Lung (tissue), 12 donors: ENCODE measurements around the gene SLC26A5. TPM values are rescaled to one million over a fixed set of nuclear protein-coding genes. Genes with fewer than 3 reads are reported as not detected.

Source experiments
- ATAC-seq: fragments of 200-7000 bp; cut with Tn5 transposase; one replicate; pipeline ENCODE4 v1.9.1; 2020; ENCODE audit warnings: moderate number of reproducible peaks; ENCODE audit not compliant: insufficient read depth, low FRiP score
- DNase-seq, 3 donors: peaks; one replicate each; pipeline ENCODE4 v3.0.0-alpha.2; 2013 to 2017
- H3K27ac ChIP-seq, 2 donors: one replicate each; pipeline ENCODE4 v1.5.1; 2013; ENCODE audit warnings: mild to moderate bottlenecking in 2 of 2, moderate library complexity in 2 of 2, control low read depth in 1 of 2, inconsistent platforms in 1 of 2, low read depth in 1 of 2, low read length in 1 of 2
- H3K27me3 ChIP-seq, 3 donors: one replicate each; pipeline ENCODE4 v1.5.1; 2013; ENCODE audit warnings: low read length in 2 of 3; ENCODE audit not compliant: control insufficient read depth in 3 of 3, insufficient read depth in 3 of 3
- H3K36me3 ChIP-seq, 4 donors: one replicate each; pipeline ENCODE4 v1.5.1; 2013; ENCODE audit warnings: low read length in 4 of 4, mild to moderate bottlenecking in 1 of 4, moderate library complexity in 1 of 4; ENCODE audit not compliant: control insufficient read depth in 4 of 4, insufficient read depth in 4 of 4
- H3K4me1 ChIP-seq, 5 donors: one replicate each; pipeline ENCODE4 v1.5.1; 2013; ENCODE audit warnings: low read length in 5 of 5, mild to moderate bottlenecking in 2 of 5, moderate library complexity in 1 of 5; ENCODE audit not compliant: control insufficient read depth in 5 of 5, insufficient read depth in 5 of 5
- H3K4me3 ChIP-seq: one replicate; pipeline ENCODE4 v1.5.1; 2013; ENCODE audit warnings: mild to moderate bottlenecking, control low read depth, moderate library complexity
- H3K9ac ChIP-seq, 2 donors: one replicate each; pipeline ENCODE4 v1.5.1; 2013; ENCODE audit warnings: low read length in 2 of 2, control low read depth in 1 of 2; ENCODE audit not compliant: insufficient read depth in 1 of 2
- H3K9me3 ChIP-seq, 4 donors: one replicate each; pipeline ENCODE4 v1.5.1; 2013; ENCODE audit warnings: low read length in 3 of 4, mild to moderate bottlenecking in 1 of 4, moderate library complexity in 1 of 4; ENCODE audit not compliant: control insufficient read depth in 4 of 4, insufficient read depth in 3 of 4
- WGBS, 2 donors: extraction: QIAGEN DNeasy Blood & Tissue Kit; methylation state at CpG; one replicate each; pipeline ENCODE4 v1.1.7; 2013; 5-methylcytosine and 5-hydroxymethylcytosine counted together
- polyA plus RNA-seq, 2 donors: library from polyadenylated mRNA; stranded (reverse); fragments of 200-250 nt; gene quantifications; one replicate each; pipeline ENCODE4 v1.2.1, GENCODE V29; 2013
- total RNA-seq, 2 donors: library from RNA; depleted of rRNA in 1 of 2; stranded (reverse); fragments of >200 nt in 1 of 2; gene quantifications; one replicate each; pipeline ENCODE4 v1.2.1, GENCODE V29; 2014 to 2021
- TF ChIP-seq, protein P1 (sequence below): IDR thresholded peaks from 2 replicates; pipeline ENCODE4 v1.5.1; 2012; ENCODE audit warnings: mild to moderate bottlenecking; ENCODE audit errors: control extremely low read depth, extremely low read depth
- donor health status: control.
- donor health status: control.
- donor health status: Bipolar disorder and iron deficiency.
- donor health status: healthy.
- donor health status: DM: yes; HTN: yes; CAD: no.

Gene SLC26A5
- total and polyA plus RNA-seq, 4 donors, result 0.06 to 1.1 (median 0.59) TPM

DNA sequence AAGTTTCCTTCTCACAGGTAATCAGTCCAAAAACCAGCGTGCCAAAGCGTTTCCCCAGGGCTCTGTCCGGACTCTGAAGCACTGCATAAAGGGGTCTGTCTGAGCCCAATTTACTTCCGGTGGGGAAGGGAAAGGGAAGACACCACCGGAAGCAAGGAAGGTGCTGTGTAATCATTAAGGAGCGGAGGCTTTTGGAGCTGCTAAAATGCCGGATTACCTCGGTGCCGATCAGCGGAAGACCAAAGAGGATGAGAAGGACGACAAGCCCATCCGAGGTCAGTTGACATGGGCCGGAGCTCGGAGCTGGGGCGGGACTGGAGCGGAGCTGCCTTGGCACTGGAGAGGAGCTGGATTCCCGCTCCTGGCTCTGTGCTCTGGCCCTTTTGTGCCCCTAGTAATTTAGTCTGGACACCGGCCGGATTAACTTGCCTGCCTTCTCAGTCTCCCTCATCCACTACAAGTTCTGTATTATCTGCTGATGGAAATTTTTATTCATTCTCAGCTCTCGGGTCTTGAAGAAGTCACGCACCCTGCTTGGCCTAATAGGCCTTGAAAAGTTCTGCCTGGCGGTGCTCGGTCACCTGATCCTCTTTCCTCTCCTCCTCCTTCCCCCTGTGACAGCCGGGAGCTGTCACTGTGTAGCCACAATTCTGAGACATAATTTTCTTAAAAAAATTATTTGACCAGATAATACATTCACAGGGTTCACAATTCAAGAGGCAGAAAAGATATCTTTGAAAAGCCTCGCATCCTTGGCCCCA, 98.3 kb downstream of the SLC26A5 start, which contains the start of gene PSMC2:
PSMC2 (plus strand) TSS at position 137 of the 761 bp plus-strand sequence; CDS start at position 206, 69 bp downstream.
- Histone ChIP-seq H3K36me3 (peaks cover 0 to 10% (median 4%) of the 10 kb centered on the region in 4 donors), H3K4me3 (peak within 1 kb of the TSS; percentile 93), H3K4me1 (peaks cover 0 to 37% (median 13%) of the 10 kb centered on the region in 5 donors), H3K9ac (peak within 1 kb of the TSS; percentile 93 to 96), H3K27me3 (no peaks in the 10 kb centered on the region), H3K9me3 (no peaks in the 10 kb centered on the region), H3K27ac (peak within 1 kb of the TSS; percentile 56 to 94)
- 0 to 1% methylated on average over 25 of the region's 25 CpGs for WGBS, 2 donors
- ATAC-seq, result peak; percentile 82
- TF ChIP-seq, protein P1, sequence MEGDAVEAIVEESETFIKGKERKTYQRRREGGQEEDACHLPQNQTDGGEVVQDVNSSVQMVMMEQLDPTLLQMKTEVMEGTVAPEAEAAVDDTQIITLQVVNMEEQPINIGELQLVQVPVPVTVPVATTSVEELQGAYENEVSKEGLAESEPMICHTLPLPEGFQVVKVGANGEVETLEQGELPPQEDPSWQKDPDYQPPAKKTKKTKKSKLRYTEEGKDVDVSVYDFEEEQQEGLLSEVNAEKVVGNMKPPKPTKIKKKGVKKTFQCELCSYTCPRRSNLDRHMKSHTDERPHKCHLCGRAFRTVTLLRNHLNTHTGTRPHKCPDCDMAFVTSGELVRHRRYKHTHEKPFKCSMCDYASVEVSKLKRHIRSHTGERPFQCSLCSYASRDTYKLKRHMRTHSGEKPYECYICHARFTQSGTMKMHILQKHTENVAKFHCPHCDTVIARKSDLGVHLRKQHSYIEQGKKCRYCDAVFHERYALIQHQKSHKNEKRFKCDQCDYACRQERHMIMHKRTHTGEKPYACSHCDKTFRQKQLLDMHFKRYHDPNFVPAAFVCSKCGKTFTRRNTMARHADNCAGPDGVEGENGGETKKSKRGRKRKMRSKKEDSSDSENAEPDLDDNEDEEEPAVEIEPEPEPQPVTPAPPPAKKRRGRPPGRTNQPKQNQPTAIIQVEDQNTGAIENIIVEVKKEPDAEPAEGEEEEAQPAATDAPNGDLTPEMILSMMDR, result no peak
- DNase-seq, result peak; percentile 89 to 97 (median 95)

DNA sequence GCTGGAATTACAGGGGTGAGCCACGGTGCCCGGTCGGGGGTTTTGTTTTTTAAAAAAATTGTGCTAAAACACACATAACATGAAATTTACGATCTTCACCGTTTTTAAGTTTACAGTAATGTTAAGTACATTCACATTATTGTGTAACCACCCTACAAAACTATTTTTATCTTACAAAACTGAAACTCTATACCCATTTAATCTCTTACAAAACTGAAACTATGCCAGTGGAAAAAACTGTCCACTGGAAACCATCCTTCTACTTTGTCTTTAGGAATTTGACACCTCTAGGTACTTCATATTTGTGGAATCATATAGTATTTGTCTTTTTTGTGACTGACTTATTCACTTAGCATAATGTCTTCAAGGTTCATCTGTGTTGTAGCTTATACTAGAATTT, 99.6 kb downstream of the SLC26A5 start:
- TF ChIP-seq, protein P1, result no peak

DNA sequence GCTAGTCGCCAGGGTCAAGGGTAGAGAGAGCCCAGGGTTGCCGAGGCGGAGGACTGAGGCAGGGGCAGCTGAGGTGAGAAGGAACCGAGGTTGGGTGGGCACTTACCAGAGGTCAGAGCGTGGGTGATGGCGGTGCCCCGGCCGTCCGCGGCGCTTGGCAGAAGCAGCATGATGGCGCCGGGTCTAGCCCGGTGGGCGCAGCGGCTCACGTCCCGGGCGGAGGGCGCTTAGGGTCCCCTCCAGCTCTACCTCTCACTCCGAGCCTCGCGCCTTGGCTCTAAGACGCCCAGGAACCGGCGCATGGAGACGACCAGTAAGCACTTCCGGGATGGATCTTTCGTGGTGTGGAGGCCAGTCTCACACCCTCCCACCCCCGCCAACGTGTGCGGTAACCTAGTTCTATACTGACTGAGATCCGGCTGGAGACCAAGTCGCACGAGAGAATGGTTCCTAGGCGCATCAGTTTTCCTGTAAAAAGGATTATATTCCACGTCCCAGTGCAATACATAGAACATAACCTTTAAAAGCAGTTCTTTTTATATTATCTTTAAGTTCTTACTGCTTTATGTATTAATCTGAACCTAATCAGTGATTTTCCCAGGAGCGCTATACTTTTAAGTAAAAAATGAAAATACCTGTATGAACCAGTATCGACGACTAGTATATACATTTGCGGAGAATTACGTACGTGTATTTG, 101.4 kb downstream of the SLC26A5 start, which contains the start of gene DNAJC2:
DNAJC2 (minus strand) TSS at position 315 of the 697 bp plus-strand sequence; CDS start at position 170, 145 bp downstream.
- Histone ChIP-seq H3K9me3 (no peaks in the 10 kb centered on the region), H3K27ac (peak within 1 kb of the TSS; percentile 77 to 90), H3K36me3 (peaks cover 3 to 11% (median 10%) of the 10 kb centered on the region in 4 donors), H3K4me3 (peak within 1 kb of the TSS; percentile 90), H3K4me1 (peaks cover 0 to 32% (median 3%) of the 10 kb centered on the region in 5 donors), H3K27me3 (no peaks in the 10 kb centered on the region), H3K9ac (peak within 1 kb of the TSS; percentile 82 to 86)
- ATAC-seq, result peak; percentile 91
- DNase-seq, result peak; percentile 90 to 96 (median 95)
- TF ChIP-seq, protein P1, result no peak
- 9% methylated on average over 43 of the region's 43 CpGs for WGBS, 2 donors

More for the DNA sequence above, 99.6 kb downstream of the SLC26A5 start:
- H3K9me3 ChIP-seq, result no peaks in the 10 kb centered on the region
- ATAC-seq (no peak), DNase-seq (no peak)
- H3K27ac ChIP-seq, result no peak overlapping the region
- H3K36me3 ChIP-seq, result peaks cover 0 to 10% (median 4%) of the 10 kb centered on the region in 4 donors
- no peak overlapping the region for H3K9ac ChIP-seq
- WGBS, 2 donors, result 85 to 90% methylated on average over 5 of the region's 5 CpGs
- H3K27me3 ChIP-seq, result no peaks in the 10 kb centered on the region
- no peak overlapping the region for H3K4me3 ChIP-seq
- peaks cover 0 to 37% (median 13%) of the 10 kb centered on the region in 5 donors for H3K4me1 ChIP-seq
